HepG2 (cell line): ENCODE data around the gene IL17RC. TPM values are rescaled to one million over a fixed set of nuclear protein-coding genes. Genes with fewer than 3 reads are reported as not detected.

ENCODE experiments used
- KLF6 ChIP-seq: IDR thresholded peaks from 2 replicates; pipeline ENCODE4 v1.8.0; 2016; ENCODE audit warnings: missing biosample characterization, missing genetic modification reagents
- MED13 ChIP-seq: sonication (generic); formaldehyde crosslinking; IDR thresholded peaks from 2 replicates; pipeline ENCODE4 v1.5.0; 2020; ENCODE audit warnings: missing genetic modification reagents
- MTF2 ChIP-seq: sonication (generic); formaldehyde crosslinking; IDR thresholded peaks from 2 replicates; pipeline ENCODE4 v1.5.0; 2020; ENCODE audit warnings: missing genetic modification reagents, borderline replicate concordance
- MXD3 ChIP-seq: IDR thresholded peaks from 2 replicates; pipeline ENCODE4 v1.6.1; 2016; ENCODE audit warnings: mild to moderate bottlenecking, missing biosample characterization, missing genetic modification reagents
- PBX3 ChIP-seq: sonication (generic); formaldehyde crosslinking; IDR thresholded peaks from 2 replicates; pipeline ENCODE4 v1.8.1; 2023; ENCODE audit warnings: missing genetic modification reagents, inconsistent platforms, borderline replicate concordance
- PRDM4 ChIP-seq: sonication (generic); formaldehyde crosslinking; IDR thresholded peaks from 2 replicates; pipeline ENCODE4 v1.9.0; 2021; ENCODE audit warnings: missing genetic modification reagents, borderline replicate concordance
- TFDP1 ChIP-seq: IDR thresholded peaks from 2 replicates; pipeline ENCODE4 v1.6.1; 2016; ENCODE audit warnings: missing compliant biosample characterization, missing genetic modification reagents, borderline replicate concordance
- ZBTB37 ChIP-seq: sonication (generic); formaldehyde crosslinking; IDR thresholded peaks from 2 replicates; pipeline ENCODE4 v1.4.0; 2020; ENCODE audit warnings: mild to moderate bottlenecking, missing genetic modification reagents
- ZNF101 ChIP-seq: sonication (generic); formaldehyde crosslinking; IDR thresholded peaks from 2 replicates; pipeline ENCODE4 v1.4.0; 2020; ENCODE audit warnings: mild to moderate bottlenecking, low read depth, missing genetic modification reagents, borderline replicate concordance
- ZNF431 ChIP-seq: sonication (generic); formaldehyde crosslinking; IDR thresholded peaks from 2 replicates; pipeline ENCODE4 v1.9.0; 2022; ENCODE audit warnings: missing genetic modification reagents, low read depth, mild to moderate bottlenecking, borderline replicate concordance
- ZNF468 ChIP-seq: sonication (generic); formaldehyde crosslinking; IDR thresholded peaks from 2 replicates; pipeline ENCODE4 v1.8.0; 2022; ENCODE audit warnings: mild to moderate bottlenecking, moderate library complexity, missing genetic modification reagents
- ZNF503 ChIP-seq: sonication (generic); formaldehyde crosslinking; IDR thresholded peaks from 2 replicates; pipeline ENCODE4 v1.4.0; 2020; ENCODE audit warnings: missing genetic modification reagents
- ZNF510 ChIP-seq: sonication (generic); formaldehyde crosslinking; IDR thresholded peaks from 2 replicates; pipeline ENCODE4 v1.4.0; 2020; ENCODE audit warnings: low read depth, mild to moderate bottlenecking, missing genetic modification reagents
- ZNF770 ChIP-seq: sonication (generic); formaldehyde crosslinking; IDR thresholded peaks from 2 replicates; pipeline ENCODE4 v1.5.0; 2020; ENCODE audit warnings: mild to moderate bottlenecking, missing genetic modification reagents
- ZSCAN25 ChIP-seq: sonication (generic); formaldehyde crosslinking; IDR thresholded peaks from 2 replicates; pipeline ENCODE4 v1.8.0; 2022; ENCODE audit warnings: mild to moderate bottlenecking, missing genetic modification reagents
- polyA plus RNA-seq, 8 experiments: library from polyadenylated mRNA; depleted of rRNA in 3 of 8; stranded (reverse) in 7 of 8; unstranded in 1 of 8; fragments of >200 nt; fragmentation: Illumina TruSeq in 4 of 8; extraction: Trizol in 4 of 8; gene quantifications; 2 replicates each; pipeline versions ENCODE4 v1.2.1 to v1.2.3, GENCODE V29; 2011 to 2016; ENCODE audit warnings: low read depth in 4 of 8, missing spikeins in 1 of 8, mixed read lengths in 1 of 8; ENCODE audit not compliant: insufficient read depth in 1 of 8
- total RNA-seq, 5 experiments: library from RNA; depleted of rRNA; stranded (reverse); fragments of >200 nt; fragmentation: Illumina TruSeq; extraction: Trizol; gene quantifications; 2 replicates each; pipeline ENCODE4 v1.2.3, GENCODE V29; 2016; ENCODE audit warnings: low read depth in 1 of 5

IL17RC gene
- total and polyA plus RNA-seq, 2 of the 13 experiments (the other 11 are each of a cell fraction or from before 2014, with no cell fraction given): 20.7 to 24.0 TPM

GRCh38 chr3:9897408-9898372, 19.2 kb upstream of the IL17RC start (continued):
- no peak for TF ChIP-seq ZBTB37 (CRISPR knock-in tag)
- TF ChIP-seq ZNF503 (CRISPR knock-in tag): peak; percentile 19; the same call in 1 of the 2 replicates
- TF ChIP-seq TFDP1 (CRISPR knock-in tag): peak; percentile 13; the same call in 1 of the 2 replicates
- TF ChIP-seq ZNF468: no peak
- no peak for TF ChIP-seq PRDM4 (CRISPR knock-in tag)
- 0 out of 2 replicates have a peak, but pooled peaks have one; percentile 18 for TF ChIP-seq KLF6 (CRISPR knock-in tag)
- TF ChIP-seq ZNF770 (CRISPR knock-in tag): no peak; the same call in 1 of the 2 replicates
- no peak for TF ChIP-seq MED13
- TF ChIP-seq ZSCAN25 (CRISPR knock-in tag): no peak
- TF ChIP-seq MTF2 (CRISPR knock-in tag): no peak
- 0 out of 2 replicates have a peak, but pooled peaks have one; percentile 27 for TF ChIP-seq ZNF510 (CRISPR knock-in tag)
- TF ChIP-seq MXD3 (CRISPR knock-in tag): no peak
- TF ChIP-seq PBX3: no peak
- peak; percentile 100 for TF ChIP-seq ZNF101 (CRISPR knock-in tag)
- TF ChIP-seq ZNF431 (CRISPR knock-in tag): no peak; the same call in 1 of the 2 replicates
